Measurements from ENCODE around the gene RNF220.
A peak's percentile ranks its signal among the peaks of the same experiment; 100 is the strongest.

The RNF220 gene

GRCh38 chr1:44641126-44642102, 236.4 kb downstream of the RNF220 start:
- no peak for DNase-seq

GRCh38 chr1:44642255-44642654, 237.2 kb downstream of the RNF220 start:
- no peak for DNase-seq

GRCh38 chr1:44642925-44643324, 237.9 kb downstream of the RNF220 start:
- no peak for DNase-seq

GRCh38 chr1:44643721-44644334, 238.8 kb downstream of the RNF220 start:
- DNase-seq, result no peak

GRCh38 chr1:44644806-44645205, 239.8 kb downstream of the RNF220 start:
- DNase-seq, result no peak

GRCh38 chr1:44645476-44646244, 240.6 kb downstream of the RNF220 start:
- DNase-seq, result peak; percentile 82

GRCh38 chr1:44646261-44647110, 241.4 kb downstream of the RNF220 start:
- peak; percentile 40 for DNase-seq

- no peak for DNase-seq
Observed at GRCh38 chr1:44647896-44648295, 242.8 kb downstream of the RNF220 start.

- DNase-seq, result no peak
Observed at GRCh38 chr1:44648529-44649250, 243.6 kb downstream of the RNF220 start.

GRCh38 chr1:44649788-44650158, 244.7 kb downstream of the RNF220 start:
- DNase-seq, result no peak

- no peak for DNase-seq
Observed at GRCh38 chr1:44650159-44650831, 245.2 kb downstream of the RNF220 start.

GRCh38 chr1:44651069-44651468, 246.0 kb downstream of the RNF220 start:
- no peak for DNase-seq

GRCh38 chr1:44652445-44653106, 247.5 kb downstream of the RNF220 start:
- peak; percentile 83 for DNase-seq

- no peak for DNase-seq
Observed at GRCh38 chr1:44653107-44653964, 248.3 kb downstream of the RNF220 start.

GRCh38 chr1:44654621-44655187, 249.6 kb downstream of the RNF220 start:
- DNase-seq, result no peak

GRCh38 chr1:44655609-44656008, 250.6 kb downstream of the RNF220 start:
- no peak for DNase-seq

- no peak for DNase-seq
Observed at GRCh38 chr1:44659566-44659965, 254.5 kb downstream of the RNF220 start.

GRCh38 chr1:44660176-44660575, 255.1 kb downstream of the RNF220 start:
- DNase-seq, result peak; percentile 80

Data from femur (tissue), 1 donor.